ENCODE measurements around the gene GALNT2.

Gene GALNT2

GRCh38 chr1:230280906-230281413 is 213.9 kb downstream of the GALNT2 start:
- no peak for DNase-seq (ENCODE audit: extremely low read depth, insufficient read length)
- Histone ChIP-seq H3K36me3 (ENCODE audit: control insufficient read depth, insufficient read depth, low read length) (peaks cover 16% of the 10 kb centered on the region), H3K4me3 (replicated peaks; ENCODE audit: low read depth, low read length) (no peak overlapping the region), H3K27me3 (replicated peaks; ENCODE audit: control insufficient read depth, insufficient read depth, low read length) (no peaks in the 10 kb centered on the region)
- TF ChIP-seq CTCF (IDR thresholded peaks at IDR 0.05; ENCODE audit: insufficient read depth, low read length, poor library complexity, severe bottlenecking) = no peak

- no peak for TF ChIP-seq CTCF (IDR thresholded peaks at IDR 0.05; ENCODE audit: insufficient read depth, low read length, poor library complexity, severe bottlenecking)
- Histone ChIP-seq H3K4me3 (replicated peaks; ENCODE audit: low read depth, low read length) (no peak overlapping the region), H3K36me3 (ENCODE audit: control insufficient read depth, insufficient read depth, low read length) (peaks cover 10% of the 10 kb centered on the region), H3K27me3 (replicated peaks; ENCODE audit: control insufficient read depth, insufficient read depth, low read length) (no peaks in the 10 kb centered on the region)
- no peak for DNase-seq (ENCODE audit: extremely low read depth, insufficient read length)
Observed at GRCh38 chr1:230281556-230281955, 214.5 kb downstream of the GALNT2 start.

- no peak for TF ChIP-seq CTCF (IDR thresholded peaks at IDR 0.05; ENCODE audit: insufficient read depth, low read length, poor library complexity, severe bottlenecking)
- no peak for DNase-seq (ENCODE audit: extremely low read depth, insufficient read length)
- H3K4me3 ChIP-seq (replicated peaks; ENCODE audit: low read depth, low read length) = no peak overlapping the region
- peaks cover 9% of the 10 kb centered on the region for H3K36me3 ChIP-seq (ENCODE audit: control insufficient read depth, insufficient read depth, low read length)
- no peaks in the 10 kb centered on the region for H3K27me3 ChIP-seq (replicated peaks; ENCODE audit: control insufficient read depth, insufficient read depth, low read length)
Observed at GRCh38 chr1:230282157-230282556, 215.1 kb downstream of the GALNT2 start.

GRCh38 chr1:230283678-230284077 is 216.6 kb downstream of the GALNT2 start:
- H3K27me3 ChIP-seq (replicated peaks; ENCODE audit: control insufficient read depth, insufficient read depth, low read length) = no peaks in the 10 kb centered on the region; the same call in 1 of the 2 replicates
- H3K36me3 ChIP-seq (ENCODE audit: control insufficient read depth, insufficient read depth, low read length) = peaks cover 6% of the 10 kb centered on the region
- TF ChIP-seq CTCF (IDR thresholded peaks at IDR 0.05; ENCODE audit: insufficient read depth, low read length, poor library complexity, severe bottlenecking) = no peak
- DNase-seq (ENCODE audit: extremely low read depth, insufficient read length) = no peak
- H3K4me3 ChIP-seq (replicated peaks; ENCODE audit: low read depth, low read length) = no peak overlapping the region

- no peak for DNase-seq (ENCODE audit: extremely low read depth, insufficient read length)
- no peak overlapping the region for H3K4me3 ChIP-seq (replicated peaks; ENCODE audit: low read depth, low read length)
- peaks cover 2% of the 10 kb centered on the region; the same call in 1 of the 2 replicates for H3K36me3 ChIP-seq (ENCODE audit: control insufficient read depth, insufficient read depth, low read length)
- H3K27me3 ChIP-seq (replicated peaks; ENCODE audit: control insufficient read depth, insufficient read depth, low read length) = no peaks in the 10 kb centered on the region; the same call in 1 of the 2 replicates
- TF ChIP-seq CTCF (IDR thresholded peaks at IDR 0.05; ENCODE audit: insufficient read depth, low read length, poor library complexity, severe bottlenecking) = no peak
Observed at GRCh38 chr1:230284891-230285290, 217.9 kb downstream of the GALNT2 start.

- H3K4me3 ChIP-seq (replicated peaks; ENCODE audit: low read depth, low read length) = no peak overlapping the region
- no peak for TF ChIP-seq CTCF (IDR thresholded peaks at IDR 0.05; ENCODE audit: insufficient read depth, low read length, poor library complexity, severe bottlenecking)
- no peak for DNase-seq (ENCODE audit: extremely low read depth, insufficient read length)
- peaks cover 1% of the 10 kb centered on the region; the same call in 1 of the 2 replicates for H3K36me3 ChIP-seq (ENCODE audit: control insufficient read depth, insufficient read depth, low read length)
- no peaks in the 10 kb centered on the region; the same call in 1 of the 2 replicates for H3K27me3 ChIP-seq (replicated peaks; ENCODE audit: control insufficient read depth, insufficient read depth, low read length)
Observed at GRCh38 chr1:230285351-230285750, 218.3 kb downstream of the GALNT2 start.
